C4-2B (cell line): Measurements from ENCODE around the gene ALDH7A1.
A peak's percentile ranks its signal among the peaks of the same experiment; 100 is the strongest.

Source experiments
- H3K27ac ChIP-seq: fragments of 450-650 bp; 2 replicates; pipeline ENCODE4 v1.5.1; 2017
- CTCF ChIP-seq: fragments of 450-650 bp; conservative IDR thresholded peaks from 2 replicates; pipeline ENCODE4 v1.5.1; 2017; ENCODE audit warnings: mild to moderate bottlenecking
- ZFX ChIP-seq: fragments of 450-650 bp; IDR thresholded peaks from 2 replicates; pipeline ENCODE4 v1.6.1; 2017

The ALDH7A1 gene

GRCh38 chr5:126494393-126494792 is 100.6 kb downstream of the ALDH7A1 start:
- TF ChIP-seq CTCF (no peak), ZFX (no peak)
- no peak overlapping the region for H3K27ac ChIP-seq

- no peak overlapping the region for H3K27ac ChIP-seq
- TF ChIP-seq CTCF (peak; percentile 39), ZFX (no peak)
These were observed 102.1 kb downstream of the ALDH7A1 start for GRCh38 chr5:126492939-126493338.

GRCh38 chr5:126490167-126490940 is 104.7 kb downstream of the ALDH7A1 start:
- no peak for TF ChIP-seq CTCF
- H3K27ac ChIP-seq = no peak overlapping the region

DNA sequence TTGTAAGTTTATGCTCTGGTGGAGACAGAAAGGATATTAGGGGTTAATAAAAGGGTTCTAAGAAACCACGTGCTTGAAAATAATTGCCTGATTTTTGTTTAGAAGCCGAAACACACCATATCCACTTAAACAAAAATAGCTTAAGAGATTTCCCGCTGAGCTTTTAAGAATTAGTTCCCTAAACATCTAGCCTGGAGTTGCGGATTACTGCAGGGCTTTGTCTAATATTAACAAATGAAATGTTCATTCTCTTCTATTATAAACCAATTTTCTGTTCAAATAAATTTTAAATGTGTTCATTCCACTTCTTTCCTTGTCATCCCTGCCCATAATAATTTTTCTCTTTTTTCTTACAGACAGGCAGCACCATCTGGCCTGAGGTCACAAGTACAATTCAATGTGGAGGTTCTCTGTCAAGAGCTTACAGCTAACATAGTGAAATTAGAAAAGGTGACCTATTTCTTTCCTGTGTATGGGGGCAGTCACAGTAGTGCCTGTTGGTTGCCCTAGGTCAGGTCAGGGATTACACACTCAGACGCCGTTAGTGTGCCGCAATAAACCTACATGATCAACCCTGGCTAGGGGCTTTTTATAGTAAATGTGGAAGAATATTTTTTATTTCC is 106.5 kb downstream of the ALDH7A1 start:
- no peak for TF ChIP-seq CTCF
- TF ChIP-seq ZFX = no peak
- no peak overlapping the region for H3K27ac ChIP-seq

- TF ChIP-seq CTCF (no peak), ZFX (no peak)
- H3K27ac ChIP-seq = no peak overlapping the region
These were observed 107.4 kb downstream of the ALDH7A1 start for GRCh38 chr5:126487596-126487995.

DNA sequence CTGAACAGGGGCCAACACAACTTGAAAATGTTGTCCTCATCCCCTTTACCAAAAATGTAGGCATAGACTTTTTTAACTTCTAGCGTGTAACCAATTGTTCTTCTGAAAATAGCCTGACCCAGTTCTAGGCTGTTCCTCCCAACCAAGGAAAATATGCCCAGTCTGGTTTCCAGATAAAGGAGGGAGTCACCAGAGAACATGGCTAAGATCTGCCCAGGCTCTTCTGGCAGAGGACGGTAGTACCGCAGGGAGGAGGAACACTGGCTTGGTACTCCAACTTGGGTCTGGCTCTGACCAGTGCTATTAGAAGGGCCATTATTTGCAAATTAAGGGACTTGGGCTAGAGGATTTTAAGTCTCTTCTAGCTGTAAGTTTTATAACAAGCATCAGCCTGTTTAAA is 108.7 kb downstream of the ALDH7A1 start:
- no peak overlapping the region for H3K27ac ChIP-seq
- TF ChIP-seq CTCF (no peak), ZFX (no peak)

GRCh38 chr5:126484253-126484652 is 110.8 kb downstream of the ALDH7A1 start:
- H3K27ac ChIP-seq = no peak overlapping the region
- TF ChIP-seq ZFX = no peak
- TF ChIP-seq CTCF = no peak
